ENCODE results near the gene GNLY.

Gene GNLY

GRCh38 chr2:85650456-85650855, 43.7 kb upstream of the GNLY start:
- no peak for TF ChIP-seq ZFP3 (CRISPR knock-in tag; IDR thresholded peaks at IDR 0.05)
- TF ChIP-seq GLIS3 (CRISPR knock-in tag; IDR thresholded peaks at IDR 0.05) = no peak
- TF ChIP-seq OSR1 (CRISPR knock-in tag; IDR thresholded peaks at IDR 0.05) = no peak
- no peak for TF ChIP-seq CREB5 (CRISPR knock-in tag; IDR thresholded peaks at IDR 0.05; ENCODE audit: low read depth)
- TF ChIP-seq ESRRG (CRISPR knock-in tag; IDR thresholded peaks at IDR 0.05) = no peak
- TF ChIP-seq TCF4 (CRISPR knock-in tag; IDR thresholded peaks at IDR 0.05; ENCODE audit: borderline replicate concordance) = no peak
- no peak for TF ChIP-seq ISL1 (CRISPR knock-in tag; IDR thresholded peaks at IDR 0.05)
- no peak for TF ChIP-seq ZNF8 (CRISPR knock-in tag; IDR thresholded peaks at IDR 0.05)
- TF ChIP-seq, protein P1, sequence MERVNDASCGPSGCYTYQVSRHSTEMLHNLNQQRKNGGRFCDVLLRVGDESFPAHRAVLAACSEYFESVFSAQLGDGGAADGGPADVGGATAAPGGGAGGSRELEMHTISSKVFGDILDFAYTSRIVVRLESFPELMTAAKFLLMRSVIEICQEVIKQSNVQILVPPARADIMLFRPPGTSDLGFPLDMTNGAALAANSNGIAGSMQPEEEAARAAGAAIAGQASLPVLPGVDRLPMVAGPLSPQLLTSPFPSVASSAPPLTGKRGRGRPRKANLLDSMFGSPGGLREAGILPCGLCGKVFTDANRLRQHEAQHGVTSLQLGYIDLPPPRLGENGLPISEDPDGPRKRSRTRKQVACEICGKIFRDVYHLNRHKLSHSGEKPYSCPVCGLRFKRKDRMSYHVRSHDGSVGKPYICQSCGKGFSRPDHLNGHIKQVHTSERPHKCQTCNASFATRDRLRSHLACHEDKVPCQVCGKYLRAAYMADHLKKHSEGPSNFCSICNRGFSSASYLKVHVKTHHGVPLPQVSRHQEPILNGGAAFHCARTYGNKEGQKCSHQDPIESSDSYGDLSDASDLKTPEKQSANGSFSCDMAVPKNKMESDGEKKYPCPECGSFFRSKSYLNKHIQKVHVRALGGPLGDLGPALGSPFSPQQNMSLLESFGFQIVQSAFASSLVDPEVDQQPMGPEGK (CRISPR knock-in tag; IDR thresholded peaks at IDR 0.05; ENCODE audit: borderline replicate concordance) = no peak
- no peak for TF ChIP-seq CSDC2 (CRISPR knock-in tag; IDR thresholded peaks at IDR 0.05)
- no peak for TF ChIP-seq BACH2 (CRISPR knock-in tag; IDR thresholded peaks at IDR 0.05; ENCODE audit: borderline replicate concordance)
- TF ChIP-seq, protein P2, sequence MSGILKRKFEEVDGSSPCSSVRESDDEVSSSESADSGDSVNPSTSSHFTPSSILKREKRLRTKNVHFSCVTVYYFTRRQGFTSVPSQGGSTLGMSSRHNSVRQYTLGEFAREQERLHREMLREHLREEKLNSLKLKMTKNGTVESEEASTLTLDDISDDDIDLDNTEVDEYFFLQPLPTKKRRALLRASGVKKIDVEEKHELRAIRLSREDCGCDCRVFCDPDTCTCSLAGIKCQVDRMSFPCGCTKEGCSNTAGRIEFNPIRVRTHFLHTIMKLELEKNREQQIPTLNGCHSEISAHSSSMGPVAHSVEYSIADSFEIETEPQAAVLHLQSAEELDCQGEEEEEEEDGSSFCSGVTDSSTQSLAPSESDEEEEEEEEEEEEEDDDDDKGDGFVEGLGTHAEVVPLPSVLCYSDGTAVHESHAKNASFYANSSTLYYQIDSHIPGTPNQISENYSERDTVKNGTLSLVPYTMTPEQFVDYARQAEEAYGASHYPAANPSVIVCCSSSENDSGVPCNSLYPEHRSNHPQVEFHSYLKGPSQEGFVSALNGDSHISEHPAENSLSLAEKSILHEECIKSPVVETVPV (CRISPR knock-in tag; IDR thresholded peaks at IDR 0.05) = no peak
- no peak for TF ChIP-seq ZFP30 (CRISPR knock-in tag; IDR thresholded peaks at IDR 0.05)
- TF ChIP-seq POU6F1 (CRISPR knock-in tag; IDR thresholded peaks at IDR 0.05; ENCODE audit: borderline replicate concordance, low read depth) = no peak
- no peak for TF ChIP-seq SNAI2 (CRISPR knock-in tag; IDR thresholded peaks at IDR 0.05)
- no peak for TF ChIP-seq ZC3H10 (CRISPR knock-in tag; IDR thresholded peaks at IDR 0.05)
- no peak for TF ChIP-seq PPARA (CRISPR knock-in tag; IDR thresholded peaks at IDR 0.05; ENCODE audit: borderline replicate concordance)
- TF ChIP-seq TOX (CRISPR knock-in tag; IDR thresholded peaks at IDR 0.05; ENCODE audit: borderline replicate concordance) = no peak
- no peak for ATAC-seq

- ATAC-seq = no peak
- TF ChIP-seq, protein P1 (CRISPR knock-in tag; IDR thresholded peaks at IDR 0.05; ENCODE audit: borderline replicate concordance) = no peak
- TF ChIP-seq ARNTL (CRISPR knock-in tag; IDR thresholded peaks at IDR 0.05; ENCODE audit: borderline replicate concordance, low read depth) = no peak
- TF ChIP-seq ESRRG (CRISPR knock-in tag; IDR thresholded peaks at IDR 0.05) = no peak
- TF ChIP-seq CREB5 (CRISPR knock-in tag; IDR thresholded peaks at IDR 0.05; ENCODE audit: low read depth) = no peak
- no peak for TF ChIP-seq ZNF70 (CRISPR knock-in tag; IDR thresholded peaks at IDR 0.05)
- TF ChIP-seq ISL1 (CRISPR knock-in tag; IDR thresholded peaks at IDR 0.05) = no peak
- TF ChIP-seq ZFP30 (CRISPR knock-in tag; IDR thresholded peaks at IDR 0.05) = no peak
- TF ChIP-seq ZNF565 (CRISPR knock-in tag; conservative IDR thresholded peaks at IDR 0.05; ENCODE audit: low read depth) = no peak
- TF ChIP-seq PPARA (CRISPR knock-in tag; IDR thresholded peaks at IDR 0.05; ENCODE audit: borderline replicate concordance) = no peak
- no peak for TF ChIP-seq TSHZ2 (CRISPR knock-in tag; IDR thresholded peaks at IDR 0.05)
- TF ChIP-seq ZFP3 (CRISPR knock-in tag; IDR thresholded peaks at IDR 0.05) = no peak
- no peak for TF ChIP-seq TOX (CRISPR knock-in tag; IDR thresholded peaks at IDR 0.05; ENCODE audit: borderline replicate concordance)
- no peak for TF ChIP-seq TCF4 (CRISPR knock-in tag; IDR thresholded peaks at IDR 0.05; ENCODE audit: borderline replicate concordance)
- TF ChIP-seq ZC3H10 (CRISPR knock-in tag; IDR thresholded peaks at IDR 0.05) = no peak
- no peak for TF ChIP-seq GLIS3 (CRISPR knock-in tag; IDR thresholded peaks at IDR 0.05)
- no peak for TF ChIP-seq OSR1 (CRISPR knock-in tag; IDR thresholded peaks at IDR 0.05)
- no peak for TF ChIP-seq RARB (CRISPR knock-in tag; IDR thresholded peaks at IDR 0.05)
- TF ChIP-seq CSDC2 (CRISPR knock-in tag; IDR thresholded peaks at IDR 0.05) = no peak
- TF ChIP-seq, protein P2 (CRISPR knock-in tag; IDR thresholded peaks at IDR 0.05) = no peak
- no peak for TF ChIP-seq POU6F1 (CRISPR knock-in tag; IDR thresholded peaks at IDR 0.05; ENCODE audit: borderline replicate concordance, low read depth)
These were observed 43.1 kb upstream of the GNLY start for GRCh38 chr2:85651097-85651496.

All from SK-N-SH treated with all-trans-retinoic acid at 6 μM for 48 hours (cell line).